ENCODE data around the gene HPS6.
A peak's percentile ranks its signal among the peaks of the same experiment; 100 is the strongest.
"Not testable (repeated sequence)": the region's sequence is repeated elsewhere in the genome, so short reads cannot be mapped to it uniquely, and the experiment has no call there.

HPS6 gene

DNA sequence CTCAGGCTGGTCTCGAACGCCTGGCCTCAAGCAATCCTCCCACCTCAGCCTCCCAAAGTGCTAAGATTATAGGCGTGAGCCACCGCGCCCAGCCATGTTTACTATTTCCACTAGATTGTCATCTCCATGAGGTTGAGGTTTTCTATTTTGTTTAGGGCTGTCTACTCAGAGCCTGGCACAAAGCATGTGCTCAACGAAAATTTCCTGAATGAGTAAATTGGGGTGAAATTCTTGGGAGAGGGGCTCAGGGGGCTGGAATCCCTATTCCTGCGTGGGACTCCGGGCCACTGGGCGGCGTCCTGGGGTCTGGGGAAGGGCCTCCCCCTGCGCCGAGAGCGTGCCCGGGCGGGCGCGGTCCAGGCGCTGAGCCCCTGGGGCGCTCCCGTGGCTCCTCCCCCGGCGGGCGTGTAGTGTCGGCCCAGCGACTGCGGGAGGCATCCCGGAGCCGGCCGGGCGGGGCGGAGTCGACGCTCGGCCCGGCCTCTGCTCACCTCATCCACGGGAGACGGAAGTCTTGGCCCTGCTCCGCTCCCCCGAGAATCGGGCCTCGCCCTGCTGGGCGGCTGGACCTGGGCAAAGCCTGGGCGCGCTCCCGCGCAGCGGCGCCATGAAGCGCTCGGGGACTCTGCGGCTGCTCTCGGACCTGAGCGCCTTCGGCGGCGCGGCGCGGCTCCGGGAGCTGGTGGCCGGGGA lies at the start of gene HPS6:
Gene HPS6, plus strand, starts transcription at position 482 of the 693 bp plus-strand sequence. Its CDS starts 126 bp downstream, at position 608.
- DNase-seq (ENCODE audit: low read depth in 1 of 2, low spot score in 1 of 2) = peak; percentile 97 to 99
- in situ Hi-C loops (cut with HindIII; ENCODE audit: low pct_unique_long_range_greater_than_20kb, low sequenced_read_pairs) = no loop called here

DNA sequence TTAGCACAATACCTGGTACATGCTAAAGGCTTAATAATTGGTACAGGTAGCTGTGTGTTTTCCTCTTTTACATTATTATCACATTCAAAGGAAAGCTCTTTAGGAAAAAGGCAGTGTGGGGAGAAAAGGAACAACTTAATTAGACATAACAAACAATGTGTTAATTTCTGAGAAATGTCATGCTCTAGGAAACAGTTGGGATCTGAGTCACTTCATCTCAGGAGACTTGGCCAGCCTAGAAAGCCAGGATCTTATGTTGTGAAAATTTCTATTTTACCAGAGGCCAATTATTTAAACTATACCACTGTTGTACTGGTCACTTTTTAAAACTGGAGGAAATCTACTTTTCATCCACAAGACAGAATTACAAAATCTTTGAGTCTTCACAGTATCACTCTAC lies 48.7 kb upstream of the HPS6 start:
- TF ChIP-seq JUND (IDR thresholded peaks at IDR 0.05; ENCODE audit: low read depth) = no peak
- no peak for DNase-seq (ENCODE audit: low read depth in 1 of 2, low spot score in 1 of 2)
- in situ Hi-C loops (cut with HindIII; ENCODE audit: low pct_unique_long_range_greater_than_20kb, low sequenced_read_pairs) = no loop called here

More for the DNA sequence above, at the start of gene HPS6:
- TF ChIP-seq JUND (IDR thresholded peaks at IDR 0.05; ENCODE audit: low read depth) = no peak

DNA sequence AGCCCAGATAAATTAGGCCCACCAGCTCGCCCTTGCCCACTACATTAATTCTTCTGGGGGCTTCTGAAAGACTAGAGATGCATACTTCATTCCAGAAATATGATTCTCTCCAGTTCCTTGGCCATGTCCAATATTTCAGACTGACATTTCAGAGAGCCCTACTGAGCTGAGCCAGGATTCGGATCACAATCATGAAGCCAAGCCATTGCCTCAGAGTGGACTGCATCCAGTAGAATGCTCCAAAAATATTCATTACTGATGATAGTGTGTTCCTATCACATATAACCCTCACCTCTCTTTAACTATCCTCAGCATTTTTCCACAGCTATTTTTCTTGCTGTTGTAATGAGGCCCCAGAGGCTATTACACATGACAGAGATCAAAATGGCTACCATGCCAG lies 47.9 kb upstream of the HPS6 start:
- in situ Hi-C loops (cut with HindIII; ENCODE audit: low pct_unique_long_range_greater_than_20kb, low sequenced_read_pairs) = no loop called here
- no peak for DNase-seq (ENCODE audit: low read depth in 1 of 2, low spot score in 1 of 2)
- TF ChIP-seq JUND (IDR thresholded peaks at IDR 0.05; ENCODE audit: low read depth) = no peak

DNA sequence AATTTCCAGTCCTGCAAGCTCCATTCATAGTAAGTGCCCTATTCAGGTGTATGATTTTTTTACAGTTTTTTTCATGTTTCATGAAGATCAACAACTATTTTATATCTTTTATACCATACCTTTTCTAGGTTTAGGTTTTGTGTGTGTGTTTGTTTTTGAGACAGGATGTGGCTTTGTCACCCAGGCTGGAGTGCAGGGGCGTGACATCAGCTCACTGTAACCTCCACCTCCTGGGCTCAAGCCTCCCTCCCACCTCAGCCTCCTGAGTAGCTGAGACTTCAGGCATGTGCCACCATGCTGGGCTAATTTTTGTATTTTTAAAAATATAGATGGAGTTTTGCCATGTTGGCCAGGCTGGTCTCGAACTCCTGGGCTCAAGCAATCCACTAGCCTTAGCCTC lies 44.2 kb upstream of the HPS6 start:
- in situ Hi-C loops (cut with HindIII; ENCODE audit: low pct_unique_long_range_greater_than_20kb, low sequenced_read_pairs) = no loop called here
- no peak for TF ChIP-seq JUND (IDR thresholded peaks at IDR 0.05; ENCODE audit: low read depth)
- DNase-seq (ENCODE audit: low read depth in 1 of 2, low spot score in 1 of 2) = no peak

DNA sequence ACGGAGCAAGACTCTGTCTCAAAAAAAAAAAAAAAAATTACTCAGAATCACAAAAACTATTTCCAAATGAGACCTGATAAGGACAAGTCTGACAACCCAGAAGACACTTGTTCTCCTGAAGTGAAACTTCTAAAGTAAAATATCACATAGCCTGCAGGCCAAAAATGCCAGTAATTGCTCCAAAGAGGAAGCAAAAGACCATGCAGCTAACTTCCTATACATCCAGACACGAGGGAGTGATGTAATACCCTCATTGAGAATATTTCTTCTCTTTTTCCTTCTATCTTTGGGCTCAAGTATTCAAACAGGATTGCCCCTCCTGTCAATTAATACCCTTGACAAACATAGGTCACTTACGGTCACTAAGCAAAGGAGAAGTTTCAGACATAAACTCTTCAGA lies 40.4 kb upstream of the HPS6 start:
- DNase-seq (ENCODE audit: low read depth in 1 of 2, low spot score in 1 of 2) = no peak
- in situ Hi-C loops (cut with HindIII; ENCODE audit: low pct_unique_long_range_greater_than_20kb, low sequenced_read_pairs) = no loop called here
- no peak for TF ChIP-seq JUND (IDR thresholded peaks at IDR 0.05; ENCODE audit: low read depth)

DNA sequence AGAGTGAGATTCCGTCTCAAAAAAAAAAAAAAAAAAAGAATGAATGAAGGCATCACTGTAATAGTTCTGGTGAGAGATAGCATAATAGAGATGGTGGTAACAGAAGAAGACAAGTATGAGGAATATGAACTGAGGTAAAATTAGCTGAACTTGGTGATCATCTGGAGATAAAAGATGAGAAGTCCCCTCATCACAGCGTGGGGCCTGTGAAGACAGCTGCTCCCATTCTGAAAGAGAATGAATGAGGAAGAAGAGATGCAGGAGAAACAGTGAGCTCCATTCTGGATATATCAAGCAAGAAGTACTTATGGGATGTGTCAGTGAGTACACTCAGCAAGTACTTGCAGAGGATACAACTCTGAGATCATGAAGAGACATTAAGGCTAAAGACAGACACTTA lies 37.9 kb upstream of the HPS6 start:
- in situ Hi-C loops (cut with HindIII; ENCODE audit: low pct_unique_long_range_greater_than_20kb, low sequenced_read_pairs) = no loop called here
- DNase-seq (ENCODE audit: low read depth in 1 of 2, low spot score in 1 of 2) = no peak
- no peak for TF ChIP-seq JUND (IDR thresholded peaks at IDR 0.05; ENCODE audit: low read depth)

DNA sequence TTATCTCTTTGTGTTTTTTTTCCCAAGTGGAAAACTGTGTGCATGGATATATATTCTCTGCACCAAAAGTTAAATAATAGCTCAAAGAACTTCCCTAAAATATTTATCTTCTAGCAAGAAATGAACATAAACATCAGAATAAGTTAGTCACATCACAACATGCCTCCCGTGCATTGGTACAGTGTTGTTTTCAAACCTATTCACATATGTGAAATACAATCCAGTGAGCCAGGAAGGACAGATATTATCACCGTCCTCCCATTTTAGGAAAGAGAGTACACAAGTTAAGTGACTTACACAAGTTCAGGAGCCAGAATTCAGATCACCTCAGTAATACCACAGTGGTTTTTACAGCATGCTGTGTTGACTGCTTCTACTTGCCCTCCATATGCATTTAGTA lies 31.4 kb upstream of the HPS6 start:
- peak; percentile 37 to 41 for DNase-seq (ENCODE audit: low read depth in 1 of 2, low spot score in 1 of 2)
- no peak for TF ChIP-seq JUND (IDR thresholded peaks at IDR 0.05; ENCODE audit: low read depth)
- in situ Hi-C loops (cut with HindIII; ENCODE audit: low pct_unique_long_range_greater_than_20kb, low sequenced_read_pairs) = no loop called here

DNA sequence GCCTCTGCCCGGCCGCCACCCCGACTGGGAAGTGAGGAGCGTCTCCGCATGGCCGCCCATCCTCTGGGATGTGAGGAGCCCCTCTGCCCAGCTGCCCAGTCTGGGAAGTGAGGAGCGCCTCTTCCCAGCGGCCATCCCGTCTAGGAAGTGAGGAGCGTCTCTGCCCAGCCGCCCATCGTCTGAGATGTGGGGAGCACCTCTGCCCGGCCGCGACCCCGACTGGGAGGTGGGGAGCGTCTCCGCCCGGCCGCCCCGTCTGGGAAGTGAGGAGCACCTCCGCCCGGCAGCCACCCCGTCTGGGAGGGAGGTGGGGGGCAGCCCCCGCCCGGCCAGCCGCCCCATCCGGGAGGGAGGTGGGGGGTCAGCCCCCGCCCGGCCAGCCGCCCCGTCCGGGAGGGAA lies 29.3 kb upstream of the HPS6 start:
- DNase-seq (ENCODE audit: low read depth in 1 of 2, low spot score in 1 of 2); in situ Hi-C loops (cut with HindIII; ENCODE audit: low pct_unique_long_range_greater_than_20kb, low sequenced_read_pairs): not testable (repeated sequence)

DNA sequence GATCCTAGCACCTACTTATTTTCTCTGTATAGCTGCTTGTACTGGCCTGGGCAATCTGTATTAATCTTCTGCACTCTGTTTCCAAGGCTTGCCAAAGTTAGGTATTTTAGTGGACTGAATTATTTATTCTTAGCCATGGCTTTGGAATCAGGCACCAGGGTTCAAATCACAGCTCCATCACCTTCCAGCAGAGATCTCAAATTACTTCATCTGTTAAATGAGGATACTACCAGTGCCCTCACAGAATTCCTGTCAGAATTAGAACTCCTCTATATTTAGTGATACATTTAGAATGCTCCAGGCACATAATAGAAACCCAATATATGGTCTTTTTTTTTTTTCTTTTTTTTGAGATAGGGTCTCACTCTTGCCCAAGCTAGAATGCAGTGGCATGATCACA lies 26.7 kb upstream of the HPS6 start:
- no peak for DNase-seq (ENCODE audit: low read depth in 1 of 2, low spot score in 1 of 2)
- TF ChIP-seq JUND (IDR thresholded peaks at IDR 0.05; ENCODE audit: low read depth) = no peak
- in situ Hi-C loops (cut with HindIII; ENCODE audit: low pct_unique_long_range_greater_than_20kb, low sequenced_read_pairs) = no loop called here

DNA sequence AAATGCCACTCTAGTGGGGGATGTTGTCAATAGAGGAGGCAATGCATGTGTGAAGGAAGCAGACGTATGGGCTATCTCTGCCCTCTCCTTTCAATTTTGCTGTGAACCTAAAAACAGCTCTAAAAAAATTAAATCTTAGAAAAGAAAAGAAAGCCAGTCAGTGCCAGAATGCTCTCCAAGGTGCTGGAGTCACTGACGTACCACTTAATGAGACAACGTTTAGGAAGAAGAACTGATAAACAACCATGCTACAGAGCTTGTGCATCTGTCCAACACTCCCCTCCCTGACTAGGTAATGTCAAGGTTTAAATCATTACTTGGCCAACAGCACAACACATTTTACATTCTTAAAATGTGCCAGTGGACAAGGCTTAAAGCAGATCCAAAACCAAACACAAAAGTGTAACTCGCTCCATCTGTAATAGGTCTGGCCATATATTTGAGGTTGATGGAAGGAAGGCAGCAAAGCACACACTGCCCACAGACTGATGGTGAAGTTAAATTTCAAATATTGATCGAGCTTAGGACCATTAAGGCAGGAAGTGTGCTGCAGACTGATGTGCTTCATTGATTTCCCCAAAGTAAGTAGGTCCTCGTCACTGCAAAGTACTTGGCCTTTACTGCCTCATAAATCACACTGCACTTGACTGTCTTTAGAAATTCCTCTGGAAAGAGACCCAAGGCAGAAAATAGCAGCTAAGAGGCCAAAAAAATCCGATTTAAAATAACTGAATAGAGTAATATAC lies 24.7 kb upstream of the HPS6 start:
- TF ChIP-seq JUND (IDR thresholded peaks at IDR 0.05; ENCODE audit: low read depth) = no peak
- in situ Hi-C loops (cut with HindIII; ENCODE audit: low pct_unique_long_range_greater_than_20kb, low sequenced_read_pairs) = no loop called here
- no peak for DNase-seq (ENCODE audit: low read depth in 1 of 2, low spot score in 1 of 2)

DNA sequence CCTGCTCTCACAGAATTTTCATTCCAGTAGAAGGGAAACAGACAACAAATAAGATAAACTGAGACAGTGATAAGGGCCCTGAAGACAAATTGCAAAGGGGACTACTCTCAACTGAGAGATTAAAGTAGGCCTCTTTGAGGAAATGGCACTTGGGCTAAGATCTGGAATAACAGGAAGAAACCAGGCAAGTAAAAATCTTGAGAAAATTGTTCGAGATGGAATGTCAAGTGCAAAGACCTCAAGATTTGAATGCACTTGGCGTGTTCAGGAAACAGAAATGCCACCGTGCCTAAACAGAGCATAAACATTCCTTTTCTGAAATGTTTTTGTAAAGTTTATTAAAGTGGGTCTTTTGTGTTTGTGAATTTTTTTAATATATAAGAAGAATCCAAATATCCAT lies 19.9 kb upstream of the HPS6 start:
- in situ Hi-C loops (cut with HindIII; ENCODE audit: low pct_unique_long_range_greater_than_20kb, low sequenced_read_pairs) = no loop called here
- no peak for DNase-seq (ENCODE audit: low read depth in 1 of 2, low spot score in 1 of 2)
- no peak for TF ChIP-seq JUND (IDR thresholded peaks at IDR 0.05; ENCODE audit: low read depth)

DNA sequence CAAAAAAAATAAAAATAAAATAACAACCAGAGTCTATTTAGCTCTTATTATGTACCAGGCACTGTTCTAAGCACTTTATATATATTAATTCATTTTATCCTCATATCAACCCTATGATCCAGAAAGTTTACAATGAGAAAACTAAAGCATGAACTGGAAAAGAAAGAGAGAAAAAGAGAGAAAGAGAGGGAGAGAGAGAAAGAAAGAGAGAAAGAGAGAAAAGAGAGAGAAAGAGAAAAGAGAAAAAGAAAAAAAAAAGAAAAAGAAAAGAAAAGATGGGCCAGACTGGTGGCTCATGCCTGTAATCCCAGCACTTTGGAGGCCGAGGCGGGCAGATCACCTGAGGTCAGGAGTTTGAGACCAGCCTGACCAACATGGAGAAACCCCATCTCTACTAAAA lies 19.1 kb upstream of the HPS6 start:
- in situ Hi-C loops (cut with HindIII; ENCODE audit: low pct_unique_long_range_greater_than_20kb, low sequenced_read_pairs) = no loop called here
- no peak for DNase-seq (ENCODE audit: low read depth in 1 of 2, low spot score in 1 of 2)
- no peak for TF ChIP-seq JUND (IDR thresholded peaks at IDR 0.05; ENCODE audit: low read depth)

DNA sequence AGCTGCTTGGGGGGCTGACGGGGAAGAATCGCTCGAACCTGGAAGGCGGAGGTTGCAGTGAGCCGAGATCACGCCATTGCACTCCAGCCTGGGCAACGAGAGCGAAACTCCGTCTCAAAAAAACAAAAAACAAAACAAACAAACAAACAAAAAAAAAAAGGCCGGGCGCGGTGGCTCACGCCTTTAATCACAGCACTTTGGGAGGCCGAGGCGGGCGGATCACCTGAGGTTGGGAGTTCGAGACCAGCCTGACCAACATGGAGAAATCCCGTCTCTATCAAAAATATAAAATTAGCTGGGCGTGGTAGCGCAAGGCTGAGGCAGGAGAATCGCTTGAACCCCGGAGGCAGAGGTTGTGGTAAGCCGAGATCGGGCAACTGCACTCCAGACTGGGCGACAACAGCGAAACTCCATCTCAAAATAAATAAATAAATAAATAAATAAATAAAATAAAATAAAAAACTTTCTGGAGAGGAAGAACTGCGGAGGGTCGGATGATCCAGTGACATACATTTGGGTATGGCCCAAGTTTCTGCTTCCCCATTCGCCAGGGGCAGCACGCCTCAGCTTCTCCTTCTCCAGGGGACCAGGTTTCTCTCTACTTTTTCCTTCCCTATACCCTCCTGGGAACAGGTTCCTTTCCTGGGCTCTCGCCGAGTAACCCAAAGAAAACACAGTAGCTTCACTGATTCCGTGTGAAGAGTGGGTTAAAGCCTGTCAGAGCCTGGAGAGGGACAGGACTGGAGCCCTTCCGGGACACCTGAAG lies 10.1 kb upstream of the HPS6 start:
- DNase-seq (ENCODE audit: low read depth in 1 of 2, low spot score in 1 of 2) = peak in 1 of 2 experiments; percentile 58
- in situ Hi-C loops (cut with HindIII; ENCODE audit: low pct_unique_long_range_greater_than_20kb, low sequenced_read_pairs) = not testable (repeated sequence)

Data from T47D (cell line).